ENCODE measurements around the gene GLMP.

GLMP gene

DNA sequence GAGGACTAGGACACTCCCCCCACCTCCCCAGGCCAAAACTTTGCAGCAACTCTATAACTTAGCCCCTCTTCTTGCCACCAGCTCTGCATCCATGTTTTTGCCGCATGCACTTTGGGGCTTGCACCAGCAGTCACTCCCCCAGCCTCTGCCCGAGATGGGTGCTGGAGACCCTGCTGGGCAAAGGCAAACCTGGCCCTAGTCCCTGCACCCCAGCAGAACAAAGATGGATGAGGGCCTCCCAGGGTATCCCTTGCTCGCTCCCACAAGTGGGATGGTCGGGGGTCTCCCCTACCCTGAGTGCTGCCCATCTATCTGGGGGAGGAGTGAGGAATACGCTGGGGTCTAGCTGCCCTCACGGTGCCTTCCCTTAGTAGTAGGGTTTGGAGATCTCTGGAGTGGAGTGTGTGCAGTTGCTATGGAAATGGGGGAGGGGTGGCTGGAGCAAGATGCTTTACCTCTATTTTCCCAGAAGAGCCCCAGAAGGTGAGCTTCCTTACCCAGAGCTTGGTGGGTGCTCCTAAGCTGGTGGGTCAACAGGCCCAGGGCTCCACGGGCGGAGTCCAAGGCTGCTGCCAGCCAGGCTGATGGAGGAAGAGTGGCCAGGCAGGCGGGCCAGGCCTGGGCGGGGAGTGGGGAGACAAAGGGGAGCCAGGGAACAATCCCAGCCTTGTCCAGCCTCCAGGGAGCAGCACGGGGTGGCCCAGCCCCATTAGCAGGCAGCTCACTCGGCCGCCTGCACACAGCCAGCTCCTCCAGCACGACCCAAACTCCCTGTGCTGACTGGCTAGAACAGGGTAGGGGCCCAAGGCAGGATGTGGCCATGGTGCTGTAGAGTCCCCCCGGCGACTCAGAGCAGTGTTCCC lies 47.8 kb downstream of the GLMP start, which contains the start of gene PAQR6:
PAQR6 (minus strand) TSS at position 597 of the 863 bp plus-strand sequence. CDS start 1,325 bp downstream, outside the sequence.
- no peak within 1 kb of the TSS for H3K4me3 ChIP-seq (ENCODE audit: low read length)
- H2AFZ ChIP-seq (ENCODE audit: low read depth, low read length) = no peak within 1 kb of the TSS
- peaks cover 4% of the 10 kb centered on the region; the same call in 1 of the 2 replicates for H4K20me1 ChIP-seq (ENCODE audit: insufficient read depth, low read length)
- no peak within 1 kb of the TSS for H3K4me2 ChIP-seq (ENCODE audit: low read length)
- TF ChIP-seq, protein P1, sequence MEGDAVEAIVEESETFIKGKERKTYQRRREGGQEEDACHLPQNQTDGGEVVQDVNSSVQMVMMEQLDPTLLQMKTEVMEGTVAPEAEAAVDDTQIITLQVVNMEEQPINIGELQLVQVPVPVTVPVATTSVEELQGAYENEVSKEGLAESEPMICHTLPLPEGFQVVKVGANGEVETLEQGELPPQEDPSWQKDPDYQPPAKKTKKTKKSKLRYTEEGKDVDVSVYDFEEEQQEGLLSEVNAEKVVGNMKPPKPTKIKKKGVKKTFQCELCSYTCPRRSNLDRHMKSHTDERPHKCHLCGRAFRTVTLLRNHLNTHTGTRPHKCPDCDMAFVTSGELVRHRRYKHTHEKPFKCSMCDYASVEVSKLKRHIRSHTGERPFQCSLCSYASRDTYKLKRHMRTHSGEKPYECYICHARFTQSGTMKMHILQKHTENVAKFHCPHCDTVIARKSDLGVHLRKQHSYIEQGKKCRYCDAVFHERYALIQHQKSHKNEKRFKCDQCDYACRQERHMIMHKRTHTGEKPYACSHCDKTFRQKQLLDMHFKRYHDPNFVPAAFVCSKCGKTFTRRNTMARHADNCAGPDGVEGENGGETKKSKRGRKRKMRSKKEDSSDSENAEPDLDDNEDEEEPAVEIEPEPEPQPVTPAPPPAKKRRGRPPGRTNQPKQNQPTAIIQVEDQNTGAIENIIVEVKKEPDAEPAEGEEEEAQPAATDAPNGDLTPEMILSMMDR (IDR thresholded peaks at IDR 0.05; ENCODE audit: low read depth, low read length) = no peak
- no peak for TF ChIP-seq EZH2phosphoT487 (IDR thresholded peaks at IDR 0.05; ENCODE audit: low read depth)
- no peak within 1 kb of the TSS for H3K9ac ChIP-seq (ENCODE audit: low read length)
- H3K9me3 ChIP-seq (ENCODE audit: insufficient read depth, low read length) = no peaks in the 10 kb centered on the region
- H3K27me3 ChIP-seq (ENCODE audit: low read depth, low read length) = no peaks in the 10 kb centered on the region
- no peaks in the 10 kb centered on the region for H3K4me1 ChIP-seq (ENCODE audit: low read length)
- H3K79me2 ChIP-seq (ENCODE audit: low read length) = no peaks in the 10 kb centered on the region
- H3K27ac ChIP-seq (ENCODE audit: low read length) = no peak within 1 kb of the TSS
- H3K36me3 ChIP-seq (replicated peaks; ENCODE audit: low read depth, low read length) = peaks cover 22% of the 10 kb centered on the region

DNA sequence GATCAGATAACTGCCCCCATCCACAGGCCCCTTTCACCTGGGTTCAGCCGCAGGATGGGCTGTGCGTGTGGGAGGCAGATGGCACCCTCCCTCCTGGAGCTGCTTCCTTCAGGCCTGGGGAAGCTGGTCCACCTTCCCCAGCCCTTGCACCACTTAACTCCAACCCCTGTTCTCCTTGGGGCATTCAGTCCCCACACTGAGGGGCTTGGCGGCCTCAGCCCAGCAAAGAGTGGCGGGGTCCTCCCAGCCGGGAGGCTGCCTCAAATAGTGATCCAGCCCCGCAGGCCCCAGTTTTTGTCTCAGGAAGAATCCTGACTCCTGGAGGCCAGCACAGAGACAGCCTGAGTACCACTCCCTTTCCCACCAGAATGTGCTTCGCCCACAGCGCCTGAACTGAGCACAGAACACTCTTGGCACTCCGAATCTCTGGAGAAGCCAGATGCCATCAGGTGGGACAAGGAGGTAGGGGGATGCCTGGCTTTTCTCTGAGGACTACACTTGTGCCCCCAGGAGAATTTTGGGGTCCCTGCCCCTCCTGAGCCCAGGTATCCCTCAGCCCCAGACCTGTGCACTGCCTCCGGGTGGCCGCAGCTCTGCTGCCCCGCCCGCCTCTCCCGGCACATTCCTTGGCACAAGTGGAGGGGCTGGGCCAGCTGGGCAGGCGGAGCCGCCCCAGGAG lies 48.6 kb downstream of the GLMP start:
- Histone ChIP-seq H3K9me3 (ENCODE audit: insufficient read depth, low read length) (no peaks in the 10 kb centered on the region), H3K27me3 (ENCODE audit: low read depth, low read length) (no peaks in the 10 kb centered on the region), H3K27ac (ENCODE audit: low read length) (no peak overlapping the region), H3K4me2 (ENCODE audit: low read length) (no peak overlapping the region), H3K36me3 (replicated peaks; ENCODE audit: low read depth, low read length) (peaks cover 16% of the 10 kb centered on the region), H3K4me3 (ENCODE audit: low read length) (no peak overlapping the region), H2AFZ (ENCODE audit: low read depth, low read length) (no peak overlapping the region), H3K9ac (ENCODE audit: low read length) (no peak overlapping the region), H3K79me2 (ENCODE audit: low read length) (no peaks in the 10 kb centered on the region), H4K20me1 (ENCODE audit: insufficient read depth, low read length) (peaks cover 4% of the 10 kb centered on the region; the same call in 1 of the 2 replicates), H3K4me1 (ENCODE audit: low read length) (no peaks in the 10 kb centered on the region)
- no peak for TF ChIP-seq EZH2phosphoT487 (IDR thresholded peaks at IDR 0.05; ENCODE audit: low read depth)
- TF ChIP-seq, protein P1 (IDR thresholded peaks at IDR 0.05; ENCODE audit: low read depth, low read length) = no peak

DNA sequence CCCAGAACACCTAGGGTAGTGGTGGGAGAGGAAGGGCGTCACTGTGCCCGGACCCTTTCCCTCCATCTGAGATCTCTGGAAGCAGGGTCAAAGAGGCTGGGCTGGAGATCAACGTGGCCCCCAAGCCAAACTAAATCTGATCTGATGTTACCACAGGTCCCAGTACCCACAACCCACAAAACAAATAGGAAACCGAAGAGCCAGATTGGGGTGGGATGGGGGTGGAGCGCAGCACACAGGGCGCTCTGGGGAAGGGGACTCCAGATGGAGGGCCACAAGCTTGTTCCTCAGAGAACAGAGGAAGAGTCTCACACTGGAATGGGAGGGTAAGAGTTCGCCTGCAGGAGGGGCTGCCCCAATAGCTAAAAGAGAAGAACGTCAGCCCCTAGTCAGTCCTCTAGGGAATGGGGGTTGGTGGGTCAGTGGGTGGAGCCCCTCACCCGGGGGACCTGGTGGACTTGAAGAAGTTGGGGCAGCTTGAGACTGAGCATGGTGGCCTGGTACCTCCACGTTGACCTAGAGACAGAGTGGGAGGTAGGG lies 49.2 kb downstream of the GLMP start:
- Histone ChIP-seq H3K27ac (ENCODE audit: low read length) (no peak overlapping the region), H3K4me1 (ENCODE audit: low read length) (no peaks in the 10 kb centered on the region), H4K20me1 (ENCODE audit: insufficient read depth, low read length) (peaks cover 4% of the 10 kb centered on the region; the same call in 1 of the 2 replicates), H3K9me3 (ENCODE audit: insufficient read depth, low read length) (no peaks in the 10 kb centered on the region), H3K36me3 (replicated peaks; ENCODE audit: low read depth, low read length) (peaks cover 9% of the 10 kb centered on the region), H3K27me3 (ENCODE audit: low read depth, low read length) (no peaks in the 10 kb centered on the region), H3K4me3 (ENCODE audit: low read length) (no peak overlapping the region), H3K4me2 (ENCODE audit: low read length) (no peak overlapping the region), H3K79me2 (ENCODE audit: low read length) (no peaks in the 10 kb centered on the region), H2AFZ (ENCODE audit: low read depth, low read length) (no peak overlapping the region), H3K9ac (ENCODE audit: low read length) (no peak overlapping the region)
- no peak for TF ChIP-seq EZH2phosphoT487 (IDR thresholded peaks at IDR 0.05; ENCODE audit: low read depth)
- TF ChIP-seq, protein P1 (IDR thresholded peaks at IDR 0.05; ENCODE audit: low read depth, low read length) = no peak

All from OCI-LY3 (cell line).